NCI-H1930 (cell line): ENCODE results near the gene FGF22.
A peak's percentile ranks its signal among the peaks of the same experiment; 100 is the strongest.

Experiments
- DNase-seq, 2 experiments: peaks; one replicate each; lab custom pipeline; 2025; lab: John Stamatoyannopoulos, UW

Gene FGF22

DNA sequence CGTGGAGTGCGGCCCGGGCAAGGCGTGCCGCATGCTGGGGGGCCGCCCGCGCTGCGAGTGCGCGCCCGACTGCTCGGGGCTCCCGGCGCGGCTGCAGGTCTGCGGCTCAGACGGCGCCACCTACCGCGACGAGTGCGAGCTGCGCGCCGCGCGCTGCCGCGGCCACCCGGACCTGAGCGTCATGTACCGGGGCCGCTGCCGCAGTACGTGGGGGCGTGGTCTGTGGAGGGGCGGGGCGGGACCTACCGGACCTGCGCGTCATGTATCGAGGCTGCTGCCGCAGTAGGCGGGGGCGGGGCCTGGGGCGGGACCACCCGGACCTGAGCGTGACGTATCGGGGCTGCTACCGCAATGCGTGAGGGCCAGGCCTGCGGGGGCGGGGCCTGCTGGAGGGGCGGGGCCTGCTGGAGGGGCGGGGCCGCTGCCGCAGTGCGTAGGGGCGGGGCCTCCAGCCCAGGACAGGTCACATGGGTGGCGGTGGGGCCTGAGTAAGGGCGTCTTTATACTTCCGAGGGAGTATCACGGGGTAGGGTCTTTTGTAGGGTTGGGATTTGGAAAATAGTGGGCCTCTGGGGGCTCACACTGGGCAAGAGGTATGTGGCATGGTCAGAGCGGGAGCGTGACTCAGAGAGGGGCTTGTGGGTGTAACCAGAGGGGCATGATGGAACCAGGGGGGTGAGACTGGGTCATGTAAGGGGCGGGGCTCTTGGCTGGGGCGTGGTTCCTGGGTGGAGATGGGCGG, 40.8 kb downstream of the FGF22 start:
- peak; percentile 88 to 93 for DNase-seq

DNA sequence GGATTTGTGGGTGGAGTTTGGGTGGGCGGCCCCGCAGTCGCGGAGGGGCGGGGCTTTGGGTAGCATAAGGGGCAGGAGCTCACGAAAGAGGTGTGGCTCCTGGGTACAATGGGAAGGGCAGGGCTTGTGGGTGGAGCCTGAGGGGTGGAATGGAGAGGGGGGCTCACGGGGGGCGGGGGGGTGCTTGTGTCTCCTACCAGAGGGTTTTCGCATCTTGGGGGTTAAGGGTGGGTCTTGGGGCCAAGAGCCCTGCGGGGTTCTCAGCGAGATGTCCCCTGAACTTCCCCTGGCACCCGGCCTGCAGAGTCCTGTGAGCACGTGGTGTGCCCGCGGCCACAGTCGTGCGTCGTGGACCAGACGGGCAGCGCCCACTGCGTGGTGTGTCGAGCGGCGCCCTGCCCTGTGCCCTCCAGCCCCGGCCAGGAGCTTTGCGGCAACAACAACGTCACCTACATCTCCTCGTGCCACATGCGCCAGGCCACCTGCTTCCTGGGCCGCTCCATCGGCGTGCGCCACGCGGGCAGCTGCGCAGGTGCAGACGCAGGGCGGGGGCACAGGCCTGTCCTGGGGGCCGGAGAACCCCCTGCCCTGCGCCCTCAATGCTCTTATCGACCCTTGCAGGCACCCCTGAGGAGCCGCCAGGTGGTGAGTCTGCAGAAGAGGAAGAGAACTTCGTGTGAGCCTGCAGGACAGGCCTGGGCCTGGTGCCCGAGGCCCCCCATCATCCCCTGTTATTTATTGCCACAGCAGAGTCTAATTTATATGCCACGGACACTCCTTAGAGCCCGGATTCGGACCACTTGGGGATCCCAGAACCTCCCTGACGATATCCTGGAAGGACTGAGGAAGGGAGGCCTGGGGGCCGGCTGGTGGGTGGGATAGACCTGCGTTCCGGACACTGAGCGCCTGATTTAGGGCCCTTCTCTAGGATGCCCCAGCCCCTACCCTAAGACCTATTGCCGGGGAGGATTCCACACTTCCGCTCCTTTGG, 41.6 kb downstream of the FGF22 start:
- DNase-seq, result no peak

DNA sequence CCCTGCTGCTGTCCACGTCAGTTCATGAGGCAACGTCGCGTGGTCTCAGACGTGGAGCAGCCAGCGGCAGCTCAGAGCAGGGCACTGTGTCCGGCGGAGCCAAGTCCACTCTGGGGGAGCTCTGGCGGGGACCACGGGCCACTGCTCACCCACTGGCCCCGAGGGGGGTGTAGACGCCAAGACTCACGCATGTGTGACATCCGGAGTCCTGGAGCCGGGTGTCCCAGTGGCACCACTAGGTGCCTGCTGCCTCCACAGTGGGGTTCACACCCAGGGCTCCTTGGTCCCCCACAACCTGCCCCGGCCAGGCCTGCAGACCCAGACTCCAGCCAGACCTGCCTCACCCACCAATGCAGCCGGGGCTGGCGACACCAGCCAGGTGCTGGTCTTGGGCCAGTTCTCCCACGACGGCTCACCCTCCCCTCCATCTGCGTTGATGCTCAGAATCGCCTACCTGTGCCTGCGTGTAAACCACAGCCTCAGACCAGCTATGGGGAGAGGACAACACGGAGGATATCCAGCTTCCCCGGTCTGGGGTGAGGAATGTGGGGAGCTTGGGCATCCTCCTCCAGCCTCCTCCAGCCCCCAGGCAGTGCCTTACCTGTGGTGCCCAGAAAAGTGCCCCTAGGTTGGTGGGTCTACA, 43.1 kb downstream of the FGF22 start:
- no peak for DNase-seq

DNA sequence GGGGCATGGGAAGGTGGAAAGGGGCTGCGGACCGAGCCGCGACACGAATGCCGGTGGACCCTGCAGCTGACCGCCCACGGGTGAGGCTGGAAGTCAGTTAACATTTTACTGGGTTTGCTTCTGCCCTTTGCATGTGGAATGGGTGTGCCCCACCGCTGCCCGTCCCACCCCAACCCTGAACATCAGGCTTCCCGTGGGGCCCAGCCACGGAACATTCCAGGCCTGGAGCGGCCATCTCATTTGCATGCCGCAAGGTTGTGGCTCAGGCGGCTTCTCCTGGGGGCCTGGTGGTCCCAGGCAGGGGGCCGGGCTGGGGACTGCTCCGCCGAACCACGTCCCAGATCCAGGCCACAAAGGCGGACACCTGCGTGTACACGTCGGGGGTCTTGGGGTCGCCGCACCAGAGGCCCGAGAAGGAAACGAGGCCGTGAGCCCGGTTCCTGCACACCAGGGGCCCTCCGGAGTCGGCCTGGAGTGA, 45.8 kb downstream of the FGF22 start:
- no peak for DNase-seq

DNA sequence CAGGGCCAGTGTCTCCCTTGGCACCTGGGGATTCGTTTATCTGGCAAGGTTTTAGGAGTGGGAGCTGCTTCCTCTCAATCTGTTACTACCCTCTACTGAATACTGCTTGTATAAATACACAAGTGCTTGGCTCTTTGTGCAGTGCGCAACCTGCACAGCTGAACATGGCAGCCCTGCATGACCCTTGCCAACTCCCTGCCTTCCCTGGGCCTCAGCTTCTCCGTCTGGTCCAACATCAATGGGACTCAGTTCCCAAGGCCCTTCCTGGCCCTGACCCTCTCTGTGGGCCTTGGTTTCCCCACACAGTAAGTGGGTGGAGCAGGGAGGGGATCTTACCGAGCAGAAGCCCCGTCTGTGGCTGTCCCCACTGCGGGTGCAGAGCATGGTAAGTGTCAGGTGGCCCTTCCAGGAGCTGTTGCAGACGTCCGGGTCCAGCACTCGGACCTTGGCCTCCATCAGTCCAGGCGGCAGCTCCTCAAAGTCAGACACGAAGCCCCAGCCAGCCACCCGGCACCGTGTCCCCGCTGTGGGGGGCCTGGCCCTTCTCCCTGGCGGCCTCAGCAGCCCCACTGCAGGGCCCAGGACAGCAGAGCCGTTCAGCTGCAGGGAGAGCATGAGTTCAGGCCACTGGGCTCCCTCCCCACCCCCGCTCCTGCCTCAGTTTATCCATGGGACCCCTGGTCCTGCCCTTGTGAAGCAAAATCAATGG, 47.1 kb downstream of the FGF22 start:
- DNase-seq, result no peak

DNA sequence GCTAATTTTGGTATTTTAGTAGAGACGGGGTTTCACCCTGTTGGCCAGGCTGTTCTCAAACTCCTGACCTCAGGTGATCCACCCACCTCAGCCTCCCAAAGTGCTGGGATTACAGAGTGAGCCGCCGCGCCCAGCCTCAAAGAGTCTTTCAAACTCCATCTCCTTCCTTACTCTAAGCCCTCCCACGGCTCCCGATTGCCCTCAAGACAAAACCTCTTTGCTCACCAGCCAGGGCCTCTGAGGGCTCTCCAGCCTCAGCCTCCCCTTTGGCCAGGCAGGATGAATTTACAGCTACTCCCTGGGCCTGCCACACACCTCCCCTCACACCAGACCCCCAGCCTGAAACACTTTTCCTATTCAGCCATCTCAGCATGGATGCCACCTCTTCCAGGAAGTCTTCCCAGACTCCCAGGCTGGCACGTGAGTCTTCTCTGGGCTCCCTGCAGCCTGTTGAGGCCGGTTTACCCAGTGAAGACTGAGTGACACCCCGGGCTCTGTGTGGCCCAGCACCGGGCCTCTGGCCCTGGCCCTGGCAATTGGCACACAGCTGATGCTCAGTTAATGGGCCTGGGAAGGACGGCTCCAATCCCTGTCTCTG, 48.0 kb downstream of the FGF22 start:
- no peak for DNase-seq

DNA sequence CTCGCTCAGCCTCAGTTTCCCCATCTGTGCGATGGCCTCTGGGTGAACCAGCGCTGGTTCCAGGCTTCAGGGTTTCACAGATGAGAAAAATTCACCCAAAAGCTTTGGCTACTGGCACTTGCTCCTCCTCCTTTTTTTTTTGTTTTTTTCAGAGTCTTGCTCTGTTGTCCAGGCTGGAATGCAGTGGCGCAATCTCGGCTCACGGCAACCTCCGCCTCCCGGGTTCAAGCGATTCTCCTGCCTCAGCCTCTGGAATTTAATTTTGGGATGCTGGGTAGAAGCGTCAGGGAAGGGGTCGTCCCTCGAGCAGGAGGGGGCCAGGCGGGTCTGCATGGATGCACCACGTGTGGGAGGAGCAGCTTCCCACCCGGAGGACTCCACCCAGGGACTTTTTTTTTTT, 48.5 kb downstream of the FGF22 start:
- no peak for DNase-seq

DNA sequence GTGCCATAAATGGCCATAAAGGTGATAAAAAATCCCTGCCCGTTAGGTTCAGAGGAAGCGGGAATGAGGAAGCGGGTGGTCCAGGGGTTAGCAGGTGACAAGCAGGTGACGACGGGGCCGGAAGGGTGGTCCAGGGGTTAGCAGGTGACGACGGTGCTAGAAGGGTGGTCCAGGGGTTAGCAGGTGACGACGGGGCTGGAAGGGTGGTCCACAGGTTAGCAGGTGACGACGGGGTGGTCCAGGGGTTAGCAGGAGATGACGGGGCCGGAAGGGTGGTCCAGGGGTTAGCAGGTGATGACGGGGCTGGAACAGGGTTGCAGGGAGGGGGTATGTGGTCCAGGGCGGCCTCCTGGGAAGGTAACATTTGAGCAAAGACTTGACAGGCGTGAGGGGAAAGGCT, 49.3 kb downstream of the FGF22 start:
- no peak for DNase-seq

DNA sequence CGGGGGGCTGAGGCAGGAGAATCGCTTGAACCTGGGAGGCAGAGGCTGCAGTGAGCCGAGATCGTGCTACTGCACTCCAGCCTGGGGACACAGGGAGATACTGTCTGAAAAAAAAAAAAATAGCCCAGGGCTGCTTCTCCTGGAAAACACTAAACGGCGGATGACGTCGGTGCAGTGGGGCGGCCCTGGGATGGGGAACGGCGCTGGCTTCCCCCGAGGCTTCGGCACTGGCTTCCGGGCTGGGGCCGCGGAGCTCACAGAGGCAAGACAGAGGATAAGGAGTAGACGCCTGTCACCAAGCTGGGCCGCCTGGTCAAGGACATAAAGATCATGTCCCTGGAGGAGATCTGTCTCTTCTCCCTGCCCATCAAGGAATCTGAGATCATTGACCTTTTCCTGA, 50.5 kb downstream of the FGF22 start:
- DNase-seq, result no peak
